ENCODE measurements around the gene MGAT1.

MGAT1 gene

GRCh38 chr5:180807046-180807445 lies 4.4 kb upstream of the MGAT1 start:
- Histone ChIP-seq H3K36me3 (ENCODE audit: control insufficient read depth in 5 of 5, insufficient read depth in 5 of 5, low read length in 5 of 5) (peaks cover 0 to 32% (median 5%) of the 10 kb centered on the region in 5 donors), H3K9me3 (ENCODE audit: control insufficient read depth in 5 of 5, low read length in 5 of 5) (no peaks in the 10 kb centered on the region), H3K4me3 (ENCODE audit: low read depth in 1 of 5, low read length in 5 of 5) (peak overlapping the region in 1 of 5 donors; percentile 30), H3K27me3 (ENCODE audit: control insufficient read depth in 5 of 5, insufficient read depth in 4 of 5, low read length in 5 of 5) (no peaks in the 10 kb centered on the region), H3K9ac (ENCODE audit: low read length in 5 of 5) (peak overlapping the region in 3 of 5 donors; percentile 2 to 30 (median 26)), H3K27ac (ENCODE audit: low read depth, low read length) (peak overlapping the region; percentile 42), H3K4me1 (ENCODE audit: control insufficient read depth in 5 of 5, insufficient read depth in 5 of 5, low read length in 5 of 5) (peaks cover 13 to 85% (median 74%) of the 10 kb centered on the region in 5 donors)

GRCh38 chr5:180806351-180807011 lies 3.9 kb upstream of the MGAT1 start:
- no peaks in the 10 kb centered on the region for H3K9me3 ChIP-seq (ENCODE audit: control insufficient read depth in 5 of 5, low read length in 5 of 5)
- peaks cover 0 to 35% (median 9%) of the 10 kb centered on the region in 5 donors for H3K36me3 ChIP-seq (ENCODE audit: control insufficient read depth in 5 of 5, insufficient read depth in 5 of 5, low read length in 5 of 5)
- peaks cover 17 to 85% (median 75%) of the 10 kb centered on the region in 5 donors for H3K4me1 ChIP-seq (ENCODE audit: control insufficient read depth in 5 of 5, insufficient read depth in 5 of 5, low read length in 5 of 5)
- peak overlapping the region in 3 of 5 donors; percentile 26 to 45 (median 26) for H3K9ac ChIP-seq (ENCODE audit: low read length in 5 of 5)
- no peaks in the 10 kb centered on the region for H3K27me3 ChIP-seq (ENCODE audit: control insufficient read depth in 5 of 5, insufficient read depth in 4 of 5, low read length in 5 of 5)
- peak overlapping the region; percentile 42 for H3K27ac ChIP-seq (ENCODE audit: low read depth, low read length)
- H3K4me3 ChIP-seq (ENCODE audit: low read depth in 1 of 5, low read length in 5 of 5), result peak overlapping the region in 3 of 5 donors; percentile 12 to 30 (median 23)

- H3K9me3 ChIP-seq (ENCODE audit: control insufficient read depth in 5 of 5, low read length in 5 of 5), result no peaks in the 10 kb centered on the region
- H3K4me3 ChIP-seq (ENCODE audit: low read depth in 1 of 5, low read length in 5 of 5), result peak overlapping the region; percentile 3 to 94 (median 87)
- H3K4me1 ChIP-seq (ENCODE audit: control insufficient read depth in 5 of 5, insufficient read depth in 5 of 5, low read length in 5 of 5), result peaks cover 27 to 92% (median 85%) of the 10 kb centered on the region in 5 donors
- peaks cover 0 to 50% (median 14%) of the 10 kb centered on the region in 5 donors for H3K36me3 ChIP-seq (ENCODE audit: control insufficient read depth in 5 of 5, insufficient read depth in 5 of 5, low read length in 5 of 5)
- H3K27me3 ChIP-seq (ENCODE audit: control insufficient read depth in 5 of 5, insufficient read depth in 4 of 5, low read length in 5 of 5), result no peaks in the 10 kb centered on the region
- H3K9ac ChIP-seq (ENCODE audit: low read length in 5 of 5), result peak overlapping the region in 4 of 5 donors; percentile 86
- peak overlapping the region; percentile 92 for H3K27ac ChIP-seq (ENCODE audit: low read depth, low read length)
Observed at GRCh38 chr5:180804129-180804618, 1.6 kb upstream of the MGAT1 start.

GRCh38 chr5:180803181-180804128 lies 849 bp upstream of the MGAT1 start:
- Histone ChIP-seq H3K9ac (ENCODE audit: low read length in 5 of 5) (peak overlapping the region; percentile 66 to 86 (median 86)), H3K27me3 (ENCODE audit: control insufficient read depth in 5 of 5, insufficient read depth in 4 of 5, low read length in 5 of 5) (no peaks in the 10 kb centered on the region), H3K27ac (ENCODE audit: low read depth, low read length) (peak overlapping the region; percentile 92), H3K36me3 (ENCODE audit: control insufficient read depth in 5 of 5, insufficient read depth in 5 of 5, low read length in 5 of 5) (peaks cover 0 to 51% (median 14%) of the 10 kb centered on the region in 5 donors), H3K4me1 (ENCODE audit: control insufficient read depth in 5 of 5, insufficient read depth in 5 of 5, low read length in 5 of 5) (peaks cover 26 to 92% (median 85%) of the 10 kb centered on the region in 5 donors), H3K9me3 (ENCODE audit: control insufficient read depth in 5 of 5, low read length in 5 of 5) (no peaks in the 10 kb centered on the region), H3K4me3 (ENCODE audit: low read depth in 1 of 5, low read length in 5 of 5) (peak overlapping the region; percentile 52 to 94 (median 87))

GRCh38 chr5:180801596-180802324 lies 846 bp downstream of the MGAT1 start:
- no peaks in the 10 kb centered on the region for H3K9me3 ChIP-seq (ENCODE audit: control insufficient read depth in 5 of 5, low read length in 5 of 5)
- H3K4me1 ChIP-seq (ENCODE audit: control insufficient read depth in 5 of 5, insufficient read depth in 5 of 5, low read length in 5 of 5), result peaks cover 32 to 92% (median 85%) of the 10 kb centered on the region in 5 donors
- H3K27ac ChIP-seq (ENCODE audit: low read depth, low read length), result peak overlapping the region; percentile 92
- H3K9ac ChIP-seq (ENCODE audit: low read length in 5 of 5), result peak overlapping the region; percentile 42 to 88 (median 70)
- peaks cover 0 to 46% (median 20%) of the 10 kb centered on the region in 5 donors for H3K36me3 ChIP-seq (ENCODE audit: control insufficient read depth in 5 of 5, insufficient read depth in 5 of 5, low read length in 5 of 5)
- no peaks in the 10 kb centered on the region for H3K27me3 ChIP-seq (ENCODE audit: control insufficient read depth in 5 of 5, insufficient read depth in 4 of 5, low read length in 5 of 5)
- H3K4me3 ChIP-seq (ENCODE audit: low read depth in 1 of 5, low read length in 5 of 5), result peak overlapping the region; percentile 85 to 94 (median 87)

GRCh38 chr5:180799902-180800801 lies 2.5 kb downstream of the MGAT1 start:
- H3K9ac ChIP-seq (ENCODE audit: low read length in 5 of 5), result peak overlapping the region in 2 of 5 donors; percentile 44 to 88
- H3K4me3 ChIP-seq (ENCODE audit: low read depth in 1 of 5, low read length in 5 of 5), result peak overlapping the region; percentile 10 to 94 (median 87)
- H3K27ac ChIP-seq (ENCODE audit: low read depth, low read length), result peak overlapping the region; percentile 92
- no peaks in the 10 kb centered on the region for H3K27me3 ChIP-seq (ENCODE audit: control insufficient read depth in 5 of 5, insufficient read depth in 4 of 5, low read length in 5 of 5)
- H3K9me3 ChIP-seq (ENCODE audit: control insufficient read depth in 5 of 5, low read length in 5 of 5), result no peaks in the 10 kb centered on the region
- H3K36me3 ChIP-seq (ENCODE audit: control insufficient read depth in 5 of 5, insufficient read depth in 5 of 5, low read length in 5 of 5), result peaks cover 3 to 53% (median 23%) of the 10 kb centered on the region in 5 donors
- peaks cover 31 to 90% (median 88%) of the 10 kb centered on the region in 5 donors for H3K4me1 ChIP-seq (ENCODE audit: control insufficient read depth in 5 of 5, insufficient read depth in 5 of 5, low read length in 5 of 5)

GRCh38 chr5:180799194-180799593 lies 3.4 kb downstream of the MGAT1 start:
- no peaks in the 10 kb centered on the region for H3K9me3 ChIP-seq (ENCODE audit: control insufficient read depth in 5 of 5, low read length in 5 of 5)
- no peaks in the 10 kb centered on the region for H3K27me3 ChIP-seq (ENCODE audit: control insufficient read depth in 5 of 5, insufficient read depth in 4 of 5, low read length in 5 of 5)
- H3K36me3 ChIP-seq (ENCODE audit: control insufficient read depth in 5 of 5, insufficient read depth in 5 of 5, low read length in 5 of 5), result peaks cover 5 to 45% (median 29%) of the 10 kb centered on the region in 5 donors
- no peak overlapping the region for H3K9ac ChIP-seq (ENCODE audit: low read length in 5 of 5)
- H3K4me1 ChIP-seq (ENCODE audit: control insufficient read depth in 5 of 5, insufficient read depth in 5 of 5, low read length in 5 of 5), result peaks cover 31 to 87% (median 80%) of the 10 kb centered on the region in 5 donors
- H3K4me3 ChIP-seq (ENCODE audit: low read depth in 1 of 5, low read length in 5 of 5), result peak overlapping the region in 1 of 5 donors; percentile 12
- H3K27ac ChIP-seq (ENCODE audit: low read depth, low read length), result no peak overlapping the region

GRCh38 chr5:180798193-180798592 lies 4.4 kb downstream of the MGAT1 start:
- H3K4me3 ChIP-seq (ENCODE audit: low read depth in 1 of 5, low read length in 5 of 5), result peak overlapping the region in 4 of 5 donors; percentile 21 to 36 (median 31)
- H3K27me3 ChIP-seq (ENCODE audit: control insufficient read depth in 5 of 5, insufficient read depth in 4 of 5, low read length in 5 of 5), result no peaks in the 10 kb centered on the region
- H3K4me1 ChIP-seq (ENCODE audit: control insufficient read depth in 5 of 5, insufficient read depth in 5 of 5, low read length in 5 of 5), result peaks cover 31 to 83% (median 75%) of the 10 kb centered on the region in 5 donors
- H3K27ac ChIP-seq (ENCODE audit: low read depth, low read length), result peak overlapping the region; percentile 16
- peak overlapping the region in 2 of 5 donors; percentile 62 to 63 for H3K9ac ChIP-seq (ENCODE audit: low read length in 5 of 5)
- H3K36me3 ChIP-seq (ENCODE audit: control insufficient read depth in 5 of 5, insufficient read depth in 5 of 5, low read length in 5 of 5), result peaks cover 5 to 51% (median 32%) of the 10 kb centered on the region in 5 donors
- no peaks in the 10 kb centered on the region for H3K9me3 ChIP-seq (ENCODE audit: control insufficient read depth in 5 of 5, low read length in 5 of 5)
